GM12874 (cell line): ENCODE data around the gene TEX2.

ENCODE experiments used
- TF ChIP-seq, protein P1 (sequence below): IDR thresholded peaks from 2 replicates; pipeline ENCODE4 v1.5.1; 2011; ENCODE audit warnings: low read depth, mild to moderate bottlenecking, control low read depth, low read length, moderate library complexity; ENCODE audit not compliant: insufficient read depth

Gene TEX2

DNA sequence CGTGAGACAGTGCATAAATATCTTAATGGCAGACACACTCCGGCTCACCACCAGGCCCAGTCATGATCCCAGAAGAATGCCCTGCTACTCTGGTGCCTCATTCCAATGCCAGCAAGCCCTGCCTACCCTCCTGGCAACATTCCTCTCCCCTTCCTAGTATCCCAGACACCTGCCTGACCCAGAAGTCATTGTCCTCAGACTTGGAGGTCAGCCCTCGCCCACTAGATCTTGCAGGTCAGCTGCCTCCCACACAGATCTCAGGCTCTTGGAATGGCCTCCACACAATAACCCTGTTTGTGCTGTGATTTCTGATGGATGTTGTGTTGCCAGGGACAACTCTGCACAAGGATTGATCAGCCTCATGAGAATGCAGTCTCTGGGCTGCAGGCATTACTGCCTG, 1.8 kb upstream of the TEX2 start:
- TF ChIP-seq, protein P1, sequence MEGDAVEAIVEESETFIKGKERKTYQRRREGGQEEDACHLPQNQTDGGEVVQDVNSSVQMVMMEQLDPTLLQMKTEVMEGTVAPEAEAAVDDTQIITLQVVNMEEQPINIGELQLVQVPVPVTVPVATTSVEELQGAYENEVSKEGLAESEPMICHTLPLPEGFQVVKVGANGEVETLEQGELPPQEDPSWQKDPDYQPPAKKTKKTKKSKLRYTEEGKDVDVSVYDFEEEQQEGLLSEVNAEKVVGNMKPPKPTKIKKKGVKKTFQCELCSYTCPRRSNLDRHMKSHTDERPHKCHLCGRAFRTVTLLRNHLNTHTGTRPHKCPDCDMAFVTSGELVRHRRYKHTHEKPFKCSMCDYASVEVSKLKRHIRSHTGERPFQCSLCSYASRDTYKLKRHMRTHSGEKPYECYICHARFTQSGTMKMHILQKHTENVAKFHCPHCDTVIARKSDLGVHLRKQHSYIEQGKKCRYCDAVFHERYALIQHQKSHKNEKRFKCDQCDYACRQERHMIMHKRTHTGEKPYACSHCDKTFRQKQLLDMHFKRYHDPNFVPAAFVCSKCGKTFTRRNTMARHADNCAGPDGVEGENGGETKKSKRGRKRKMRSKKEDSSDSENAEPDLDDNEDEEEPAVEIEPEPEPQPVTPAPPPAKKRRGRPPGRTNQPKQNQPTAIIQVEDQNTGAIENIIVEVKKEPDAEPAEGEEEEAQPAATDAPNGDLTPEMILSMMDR: no peak

DNA sequence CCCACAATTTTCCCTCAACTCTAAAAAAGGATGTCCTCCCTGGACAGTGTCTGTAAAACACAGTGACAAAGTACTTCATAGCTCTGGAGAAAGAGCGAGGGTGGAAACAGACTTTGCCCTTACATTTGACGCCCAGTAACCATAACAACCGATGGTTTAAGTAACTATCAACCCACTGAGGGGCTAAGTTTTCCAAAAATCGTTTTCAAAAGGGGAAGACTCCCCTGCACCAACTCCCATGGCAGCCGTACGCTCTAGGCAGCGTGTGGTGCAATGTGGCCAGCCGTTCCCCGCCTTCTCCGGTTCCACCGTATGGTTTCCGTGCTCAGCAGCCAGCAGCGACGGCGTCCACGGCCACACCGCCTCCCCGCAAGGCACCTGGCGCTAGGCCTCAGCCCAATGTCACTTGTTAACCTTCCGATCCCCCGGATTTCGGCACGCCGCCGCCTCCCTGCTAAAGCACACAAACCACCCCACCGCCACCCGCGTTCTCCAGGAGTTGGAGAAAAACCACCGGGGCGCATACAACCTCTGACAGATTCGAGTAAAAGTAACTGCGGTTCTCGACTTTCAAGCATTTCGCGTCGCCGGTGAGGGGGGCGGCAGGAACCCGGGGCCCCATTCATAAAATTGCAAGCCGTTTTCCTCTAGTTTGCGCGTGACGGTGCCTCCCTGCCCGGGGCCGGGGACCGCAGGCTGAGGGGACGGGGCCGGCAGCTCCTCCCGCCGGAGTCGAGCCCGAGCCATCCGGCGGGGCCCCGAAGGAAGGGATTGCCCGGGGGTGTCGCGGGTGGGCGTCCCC, 661 bp downstream of the TEX2 start:
- TF ChIP-seq, protein P1: no peak

DNA sequence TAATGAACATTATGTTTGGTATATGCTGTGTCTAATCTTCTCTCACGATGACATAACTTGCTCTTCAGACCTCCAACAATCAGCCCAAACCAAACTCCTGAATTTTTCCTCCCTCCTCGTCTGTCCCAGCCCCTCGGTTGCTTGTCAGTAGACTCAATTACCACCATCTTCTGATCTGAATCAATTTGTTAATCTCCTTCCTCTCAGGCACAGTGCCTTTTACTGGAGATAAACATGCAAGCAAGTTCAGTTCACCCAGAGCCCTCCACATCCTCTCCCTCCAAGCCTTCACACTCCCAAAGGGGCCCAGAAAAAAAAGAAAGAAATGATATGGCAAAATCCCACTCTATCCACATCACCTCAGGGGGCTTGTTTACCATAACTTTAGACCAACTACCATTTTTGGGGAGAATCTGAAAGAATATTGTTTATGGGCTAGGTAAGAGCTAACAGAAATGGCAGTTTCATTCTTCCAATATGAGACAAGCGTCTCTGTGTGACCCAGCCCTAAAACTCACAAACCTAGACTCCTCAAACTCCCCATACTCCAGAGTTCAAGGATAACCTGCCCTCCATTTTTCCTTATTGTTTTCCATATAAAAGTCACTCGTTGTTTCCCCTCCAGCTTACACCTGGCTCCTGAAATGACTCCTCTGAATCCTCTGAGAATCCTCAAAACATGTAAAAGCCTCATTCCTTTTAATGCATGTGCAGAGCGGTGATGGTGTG, 1.5 kb downstream of the TEX2 start:
- TF ChIP-seq, protein P1: no peak

DNA sequence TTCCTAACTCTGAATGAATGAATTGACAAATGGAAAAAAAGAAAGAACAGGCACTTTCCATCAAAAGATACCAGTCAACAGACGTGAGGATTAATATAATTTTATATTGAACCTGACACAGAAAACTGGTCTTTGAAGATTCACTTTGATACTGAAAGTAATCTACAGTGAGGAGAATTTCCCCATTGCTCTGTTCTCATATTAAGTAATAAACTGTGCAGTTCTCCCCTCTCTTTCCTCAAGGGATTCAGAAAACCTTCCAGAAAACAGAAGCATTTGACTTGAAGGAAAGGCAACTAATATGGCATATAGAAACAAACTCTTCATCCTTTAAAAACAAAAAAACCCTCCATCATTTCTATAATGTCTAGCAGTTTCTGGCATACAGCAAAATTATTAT, 2.2 kb downstream of the TEX2 start:
- TF ChIP-seq, protein P1: no peak

DNA sequence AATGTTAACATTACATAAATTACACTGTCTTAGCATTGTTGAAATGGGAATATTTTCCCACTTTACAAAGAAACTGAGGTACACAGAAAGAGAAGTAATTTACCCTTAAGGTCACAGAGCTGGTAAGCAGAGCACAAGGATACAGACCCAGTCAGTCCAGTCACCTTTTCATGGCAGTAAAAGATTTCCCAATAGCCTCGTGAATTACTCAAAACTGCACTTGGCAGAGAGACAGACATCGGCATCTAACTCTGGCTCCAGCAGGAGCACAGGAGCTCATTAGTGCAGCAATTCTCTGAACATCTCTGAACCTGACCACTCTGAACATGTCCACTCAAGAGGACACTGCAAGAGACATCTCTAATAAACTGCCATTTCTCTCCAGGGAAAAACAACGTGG, 3.1 kb downstream of the TEX2 start:
- TF ChIP-seq, protein P1: no peak

DNA sequence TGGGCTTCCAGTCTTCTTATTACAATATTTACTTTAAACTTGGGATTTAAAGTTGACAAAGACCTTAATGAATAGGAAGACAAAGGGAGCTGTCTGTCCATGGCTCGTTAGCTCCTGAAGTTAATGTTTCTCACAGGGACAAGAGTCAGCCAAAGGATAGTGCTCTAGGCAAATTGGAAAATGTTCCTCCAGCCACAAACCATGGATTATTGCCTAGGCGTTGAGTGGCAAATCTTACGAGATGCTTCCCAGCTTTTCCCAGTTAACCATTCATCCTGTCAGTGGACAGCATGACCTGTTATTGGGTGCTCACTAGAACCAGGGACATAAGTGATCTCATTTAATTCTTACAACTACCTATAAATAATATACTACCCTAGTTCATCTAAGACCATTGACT, 3.6 kb downstream of the TEX2 start:
- TF ChIP-seq, protein P1: no peak

DNA sequence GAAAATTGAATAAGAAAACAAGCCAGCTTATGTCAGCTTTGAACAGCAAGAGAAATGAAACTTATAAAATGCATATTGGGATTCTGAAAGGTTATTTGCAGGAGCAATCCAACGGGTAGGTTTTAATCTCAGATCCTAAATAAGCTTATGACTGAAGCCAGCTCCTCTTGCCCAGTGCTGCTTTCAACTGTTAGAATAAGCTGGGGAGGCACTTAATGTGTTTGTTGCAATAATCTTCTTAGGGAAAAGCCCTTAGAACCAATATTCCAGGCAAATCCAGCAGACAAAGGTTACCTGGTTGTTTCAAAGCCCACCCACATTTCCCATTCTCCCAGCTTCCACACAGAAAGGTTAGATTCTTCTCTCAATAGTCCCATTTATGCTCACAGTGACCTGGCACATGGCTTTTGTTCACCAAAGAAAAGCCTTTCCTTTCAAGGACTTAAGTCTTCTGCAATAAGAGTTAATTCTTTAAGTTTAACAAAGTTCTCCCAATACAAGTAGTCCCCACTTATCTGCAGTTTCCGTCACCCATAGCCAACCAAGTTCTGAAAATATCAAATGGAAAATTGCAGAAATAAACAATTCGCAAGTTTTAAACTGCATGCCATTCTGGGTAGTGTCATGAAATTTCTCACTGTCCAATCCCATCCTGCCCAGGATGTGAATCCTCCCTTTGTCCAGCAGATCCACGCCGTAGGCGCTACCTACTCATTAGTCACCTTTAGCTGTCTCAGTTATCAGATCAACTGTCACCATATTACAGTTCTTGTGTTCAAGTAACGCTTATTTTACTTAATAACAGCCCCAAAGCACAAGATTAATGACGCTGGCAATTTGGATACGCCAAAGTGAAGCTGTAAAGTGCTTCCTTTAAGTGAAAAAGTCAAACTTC, 5.9 kb downstream of the TEX2 start:
- TF ChIP-seq, protein P1: no peak
